Karpas-422 (cell line): ENCODE data around the gene NHP2. TPM values are rescaled to one million over a fixed set of nuclear protein-coding genes. Genes with fewer than 3 reads are reported as not detected.

Experiments used
- DNase-seq: peaks from one replicate; pipeline ENCODE4 v3.0.0-alpha.2; 2015
- H2AFZ ChIP-seq: fragments of 200-600 bp; sonication (generic); 2 replicates; pipeline ENCODE4 v1.6.1; 2014; ENCODE audit warnings: antibody characterized with exemption, low read length, mixed read lengths
- H3K27ac ChIP-seq: fragments of 200-600 bp; sonication (generic); 2 replicates; pipeline ENCODE4 v1.5.1; 2014; ENCODE audit warnings: mild to moderate bottlenecking, low read length, moderate library complexity
- H3K27me3 ChIP-seq: fragments of 200-600 bp; sonication (generic); 2 replicates; pipeline ENCODE4 v1.6.1; 2014; ENCODE audit warnings: low read length, mixed read lengths
- H3K36me3 ChIP-seq: fragments of 200-600 bp; sonication (generic); 2 replicates; pipeline ENCODE4 v1.6.1; 2014; ENCODE audit warnings: low read length, mixed read lengths; ENCODE audit not compliant: insufficient read depth
- H3K4me1 ChIP-seq: fragments of 200-600 bp; sonication (generic); 2 replicates; pipeline ENCODE4 v1.6.1; 2014; ENCODE audit warnings: mild to moderate bottlenecking, low read length, mixed read lengths
- H3K4me2 ChIP-seq: fragments of 200-600 bp; sonication (generic); 2 replicates; pipeline ENCODE4 v1.6.1; 2014; ENCODE audit warnings: low read length, low read depth, mild to moderate bottlenecking; ENCODE audit not compliant: poor library complexity, severe bottlenecking
- H3K4me3 ChIP-seq: fragments of 200-600 bp; sonication (generic); 2 replicates; pipeline ENCODE4 v1.5.1; 2014; ENCODE audit warnings: mild to moderate bottlenecking, antibody characterized with exemption, low read length, mixed read lengths
- H3K79me2 ChIP-seq: fragments of 200-600 bp; sonication (generic); 2 replicates; pipeline ENCODE4 v1.6.1; 2014; ENCODE audit warnings: mild to moderate bottlenecking, low read length, mixed read lengths
- H3K9ac ChIP-seq: fragments of 200-600 bp; sonication (generic); 2 replicates; pipeline ENCODE4 v1.6.0; 2014; ENCODE audit warnings: low read length
- H3K9me2 ChIP-seq: fragments of 200-600 bp; sonication (generic), shearing (Covaris generic); replicated peaks from 2 replicates; pipeline ENCODE4 v1.6.0; 2014; ENCODE audit warnings: mild to moderate bottlenecking, low read length, moderate library complexity; ENCODE audit not compliant: insufficient read depth
- H3K9me3 ChIP-seq: fragments of 300-700, 200-600 bp; sonication (generic); 2 replicates; pipeline ENCODE4 v1.6.1; 2014; ENCODE audit warnings: low read length, mixed read lengths
- H4K20me1 ChIP-seq: fragments of 200-600 bp; sonication (generic); 2 replicates; pipeline ENCODE4 v1.6.1; 2014; ENCODE audit warnings: mild to moderate bottlenecking, antibody characterized with exemption, low read length, low read depth; ENCODE audit not compliant: insufficient read depth
- total RNA-seq: library from RNA; depleted of rRNA; stranded (reverse); fragments of >200 nt; shearing (Covaris generic); gene quantifications from 2 replicates; pipeline ENCODE4 v1.2.3, GENCODE V29; 2014; ENCODE audit warnings: low replicate concordance

Gene NHP2
- total RNA-seq, 1 experiment from 2014 or later, result 264 TPM

- Histone ChIP-seq H3K9me2 (no peaks in the 10 kb centered on the region), H3K9me3 (no peaks in the 10 kb centered on the region), H3K36me3 (peaks cover 43% of the 10 kb centered on the region; the same call in 1 of the 2 replicates), H3K79me2 (peaks cover 10% of the 10 kb centered on the region), H3K27ac (no peak overlapping the region), H3K9ac (no peak overlapping the region), H2AFZ (no peak overlapping the region), H3K4me3 (no peak overlapping the region), H4K20me1 (peaks cover 6% of the 10 kb centered on the region; the same call in 1 of the 2 replicates), H3K4me2 (no peak overlapping the region), H3K27me3 (no peaks in the 10 kb centered on the region), H3K4me1 (peaks cover 17% of the 10 kb centered on the region)
- no peak for DNase-seq
These were observed 6.3 kb downstream of the NHP2 start for GRCh38 chr5:178147406-178147805.

DNA sequence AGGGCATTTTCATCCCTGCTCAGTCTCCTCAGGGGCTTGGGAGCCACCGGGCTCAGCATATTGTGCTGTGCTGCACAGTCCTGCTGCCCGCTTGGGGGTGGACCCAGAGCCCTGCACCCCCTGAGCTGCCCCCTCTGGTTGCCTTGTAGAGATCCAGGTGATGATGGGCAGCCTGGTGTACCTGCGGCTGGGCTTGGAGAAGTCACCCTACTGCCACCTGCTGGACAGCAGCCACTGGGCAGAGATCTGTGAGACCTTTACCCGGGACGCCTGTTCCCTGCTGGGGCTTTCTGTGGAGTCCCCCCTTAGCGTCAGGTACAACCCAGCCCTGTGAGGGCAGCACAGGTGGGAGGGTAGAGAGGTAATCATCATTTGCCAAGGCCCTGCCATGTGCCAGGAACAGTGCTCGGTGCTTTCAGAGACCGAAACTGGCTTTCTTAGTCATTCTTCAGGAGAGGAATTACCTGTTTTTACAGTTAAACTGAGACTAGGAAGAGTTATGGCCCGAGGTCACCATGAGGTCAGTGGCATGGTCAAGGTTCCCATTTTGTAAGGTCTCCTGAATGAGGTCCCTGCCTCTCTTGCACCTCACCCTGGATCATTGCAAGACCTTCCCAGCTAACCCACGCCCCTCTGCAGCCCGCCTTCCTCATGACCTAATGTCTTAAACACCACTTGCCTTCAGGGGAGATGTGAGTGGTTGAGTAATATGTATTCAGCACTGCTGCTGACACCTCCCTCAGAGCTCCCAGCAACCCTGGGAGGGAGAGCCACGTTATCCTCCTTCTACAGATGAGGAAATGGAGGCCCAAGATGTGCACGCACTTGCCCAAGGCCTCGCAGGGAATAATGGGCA lies 7.5 kb downstream of the NHP2 start:
- Histone ChIP-seq H4K20me1 (peaks cover 6% of the 10 kb centered on the region; the same call in 1 of the 2 replicates), H3K4me1 (peaks cover 8% of the 10 kb centered on the region), H3K27me3 (no peaks in the 10 kb centered on the region), H3K9ac (no peak overlapping the region), H3K4me3 (no peak overlapping the region), H3K4me2 (no peak overlapping the region), H3K27ac (no peak overlapping the region), H3K9me2 (no peaks in the 10 kb centered on the region), H3K9me3 (no peaks in the 10 kb centered on the region), H3K36me3 (peaks cover 43% of the 10 kb centered on the region; the same call in 1 of the 2 replicates), H2AFZ (no peak overlapping the region), H3K79me2 (no peaks in the 10 kb centered on the region)
- DNase-seq, result peak; percentile 88

DNA sequence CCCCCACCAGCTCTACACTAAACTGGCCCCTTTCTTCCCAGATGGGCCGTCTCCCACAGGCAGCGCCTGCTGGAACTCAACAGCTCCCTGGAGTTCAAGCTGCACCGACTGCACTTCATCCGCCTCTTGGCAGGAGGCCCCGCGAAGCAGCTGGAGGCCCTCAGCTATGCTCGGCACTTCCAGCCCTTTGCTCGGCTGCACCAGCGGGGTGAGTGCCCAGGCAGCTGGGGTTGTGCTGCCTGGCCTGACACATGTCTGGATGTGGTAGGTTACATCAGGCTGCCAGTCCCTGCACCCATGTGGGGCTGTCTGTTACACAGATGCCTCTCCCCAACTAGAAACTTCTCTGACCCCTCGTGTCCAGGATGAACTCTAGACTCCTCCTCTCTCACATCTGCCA lies 9.8 kb downstream of the NHP2 start:
- Histone ChIP-seq H3K27me3 (no peaks in the 10 kb centered on the region), H3K4me2 (no peak overlapping the region), H3K27ac (no peak overlapping the region), H3K79me2 (no peaks in the 10 kb centered on the region), H3K4me3 (no peak overlapping the region), H3K36me3 (peaks cover 32% of the 10 kb centered on the region; the same call in 1 of the 2 replicates), H2AFZ (no peak overlapping the region), H3K4me1 (peaks cover 8% of the 10 kb centered on the region), H3K9me2 (no peaks in the 10 kb centered on the region), H3K9ac (no peak overlapping the region), H3K9me3 (no peaks in the 10 kb centered on the region), H4K20me1 (peaks cover 3% of the 10 kb centered on the region; the same call in 1 of the 2 replicates)
- no peak for DNase-seq

GRCh38 chr5:178143246-178143645 lies 10.4 kb downstream of the NHP2 start:
- Histone ChIP-seq H2AFZ (no peak overlapping the region), H3K4me1 (peaks cover 8% of the 10 kb centered on the region), H3K9me2 (no peaks in the 10 kb centered on the region), H3K9ac (no peak overlapping the region), H3K9me3 (no peaks in the 10 kb centered on the region), H4K20me1 (peaks cover 3% of the 10 kb centered on the region; the same call in 1 of the 2 replicates), H3K27me3 (no peaks in the 10 kb centered on the region), H3K36me3 (peaks cover 26% of the 10 kb centered on the region; the same call in 1 of the 2 replicates), H3K27ac (no peak overlapping the region), H3K79me2 (no peaks in the 10 kb centered on the region), H3K4me2 (no peak overlapping the region), H3K4me3 (no peak overlapping the region)
- DNase-seq, result no peak

DNA sequence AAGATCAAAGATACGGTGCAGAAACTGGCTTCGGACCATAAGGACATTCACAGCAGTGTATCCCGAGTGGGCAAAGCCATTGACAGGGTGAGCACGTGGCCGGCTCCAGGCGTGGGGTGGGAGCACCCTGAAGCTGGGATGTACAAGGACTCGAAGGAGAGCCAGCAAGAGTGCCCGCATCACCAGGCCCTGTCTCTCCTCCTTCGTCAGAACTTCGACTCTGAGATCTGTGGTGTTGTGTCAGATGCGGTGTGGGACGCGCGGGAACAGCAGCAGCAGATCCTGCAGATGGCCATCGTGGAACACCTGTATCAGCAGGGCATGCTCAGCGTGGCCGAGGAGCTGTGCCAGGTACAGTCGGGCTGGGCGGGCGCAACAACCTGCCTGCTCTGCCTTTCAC lies 11.0 kb downstream of the NHP2 start:
- Histone ChIP-seq H3K27me3 (no peaks in the 10 kb centered on the region), H3K27ac (no peak overlapping the region), H3K79me2 (no peaks in the 10 kb centered on the region), H3K9ac (no peak overlapping the region), H3K4me1 (peaks cover 8% of the 10 kb centered on the region), H2AFZ (no peak overlapping the region), H3K36me3 (peaks cover 20% of the 10 kb centered on the region; the same call in 1 of the 2 replicates), H4K20me1 (peaks cover 6% of the 10 kb centered on the region; the same call in 1 of the 2 replicates), H3K9me3 (no peaks in the 10 kb centered on the region), H3K4me2 (no peak overlapping the region), H3K4me3 (no peak overlapping the region), H3K9me2 (no peaks in the 10 kb centered on the region)
- no peak for DNase-seq

- peaks cover 3% of the 10 kb centered on the region; the same call in 1 of the 2 replicates for H3K79me2 ChIP-seq
- no peak overlapping the region for H2AFZ ChIP-seq
- peaks cover 6% of the 10 kb centered on the region; the same call in 1 of the 2 replicates for H4K20me1 ChIP-seq
- no peak overlapping the region for H3K4me3 ChIP-seq
- no peaks in the 10 kb centered on the region for H3K27me3 ChIP-seq
- no peak overlapping the region for H3K27ac ChIP-seq
- H3K4me1 ChIP-seq, result peaks cover 8% of the 10 kb centered on the region
- no peaks in the 10 kb centered on the region for H3K9me2 ChIP-seq
- no peak overlapping the region for H3K4me2 ChIP-seq
- no peak overlapping the region for H3K9ac ChIP-seq
- DNase-seq, result no peak
- H3K9me3 ChIP-seq, result no peaks in the 10 kb centered on the region
- H3K36me3 ChIP-seq, result peaks cover 11% of the 10 kb centered on the region; the same call in 1 of the 2 replicates
These were observed 12.1 kb downstream of the NHP2 start for GRCh38 chr5:178141550-178141949.

DNA sequence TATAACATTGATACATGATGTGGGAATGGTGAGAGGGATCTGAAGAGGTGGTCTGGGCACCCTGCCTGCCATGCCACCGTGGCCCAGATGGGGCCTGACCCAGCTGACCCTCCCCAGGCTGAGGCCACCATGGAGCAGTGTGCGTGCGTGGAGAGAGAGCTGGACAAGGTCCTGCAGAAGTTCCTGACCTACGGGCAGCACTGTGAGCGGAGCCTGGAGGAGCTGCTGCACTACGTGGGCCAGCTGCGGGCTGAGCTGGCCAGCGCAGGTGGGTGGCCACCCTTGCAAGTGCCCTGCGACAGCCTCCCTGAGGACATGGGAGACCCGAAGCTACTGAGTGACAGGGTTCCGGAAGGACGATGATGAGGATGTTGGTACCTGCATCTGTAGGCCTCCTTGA lies 15.7 kb downstream of the NHP2 start:
- Histone ChIP-seq H3K9ac (no peak overlapping the region), H3K36me3 (peaks cover 19% of the 10 kb centered on the region; the same call in 1 of the 2 replicates), H3K4me3 (no peak overlapping the region), H3K27me3 (no peaks in the 10 kb centered on the region), H3K27ac (no peak overlapping the region), H3K4me1 (no peaks in the 10 kb centered on the region), H3K79me2 (peaks cover 21% of the 10 kb centered on the region), H3K4me2 (no peak overlapping the region), H3K9me3 (no peaks in the 10 kb centered on the region), H3K9me2 (no peaks in the 10 kb centered on the region), H4K20me1 (0 out of 2 replicates have a peak, but pooled peaks cover 4% of the 10 kb centered on the region), H2AFZ (no peak overlapping the region)
- DNase-seq, result no peak

DNA sequence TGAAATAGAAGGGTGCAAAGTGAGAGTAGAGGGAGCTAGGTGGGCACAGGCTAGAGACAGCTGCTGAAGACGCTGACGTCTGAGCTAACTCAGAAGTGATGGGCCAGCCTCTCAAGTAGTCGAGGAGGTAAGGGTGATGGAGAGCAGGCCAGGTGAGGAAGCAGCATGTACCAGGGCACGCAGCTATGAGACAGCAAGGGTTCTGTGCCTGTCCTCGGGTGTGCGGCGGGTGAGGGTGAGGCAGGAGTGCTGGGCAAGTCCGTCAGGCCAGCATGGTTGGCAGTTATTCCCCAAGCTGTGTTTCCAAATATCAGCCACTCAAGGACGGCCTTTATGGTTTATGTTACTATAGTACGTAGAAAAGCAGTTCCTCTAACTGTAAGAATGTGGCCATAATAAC lies 16.7 kb downstream of the NHP2 start:
- Histone ChIP-seq H3K9ac (no peak overlapping the region), H3K9me3 (no peaks in the 10 kb centered on the region), H4K20me1 (0 out of 2 replicates have a peak, but pooled peaks cover 4% of the 10 kb centered on the region)

More for the DNA sequence above, 16.7 kb downstream of the NHP2 start:
- peaks cover 2% of the 10 kb centered on the region for H3K4me1 ChIP-seq
- peaks cover 27% of the 10 kb centered on the region for H3K79me2 ChIP-seq
- no peaks in the 10 kb centered on the region for H3K9me2 ChIP-seq
- H3K4me2 ChIP-seq, result no peak overlapping the region
- peaks cover 16% of the 10 kb centered on the region; the same call in 1 of the 2 replicates for H3K36me3 ChIP-seq
- no peak overlapping the region for H2AFZ ChIP-seq
- no peak for DNase-seq
- H3K27ac ChIP-seq, result no peak overlapping the region
- no peak overlapping the region for H3K4me3 ChIP-seq
- H3K27me3 ChIP-seq, result no peaks in the 10 kb centered on the region
